Fibroblast of lung (primary cell): Measurements from ENCODE around the gene ALDH5A1. TPM values are rescaled to one million over a fixed set of nuclear protein-coding genes. Genes with fewer than 3 reads are reported as not detected.

Source experiments
- DNase-seq, 2 donors: peaks; one replicate each; pipeline versions ENCODE4 v3.0.0 to v3.0.0-alpha.2; 2010; ENCODE audit warnings: low read depth in 2 of 2
- H2AFZ ChIP-seq: 2 replicates; pipeline ENCODE4 v1.5.1; 2012; ENCODE audit warnings: low read length, control low read depth, inconsistent platforms
- H3K27ac ChIP-seq: 2 replicates; pipeline ENCODE4 v1.5.1; 2011; ENCODE audit warnings: low read length, control low read depth; ENCODE audit not compliant: insufficient read depth
- H3K27me3 ChIP-seq: 2 replicates; pipeline ENCODE4 v1.5.1; 2011; ENCODE audit warnings: mild to moderate bottlenecking, low read length; ENCODE audit not compliant: control insufficient read depth, insufficient read depth
- H3K36me3 ChIP-seq: 2 replicates; pipeline ENCODE4 v1.5.1; 2011; ENCODE audit warnings: low read length; ENCODE audit not compliant: control insufficient read depth, insufficient read depth
- H3K4me1 ChIP-seq: 2 replicates; pipeline ENCODE4 v1.5.1; 2011; ENCODE audit warnings: low read length; ENCODE audit not compliant: control insufficient read depth, insufficient read depth; ENCODE audit errors: extremely low read depth
- H3K4me2 ChIP-seq: 2 replicates; pipeline ENCODE4 v1.5.1; 2011; ENCODE audit warnings: low read length, control low read depth; ENCODE audit not compliant: insufficient read depth; ENCODE audit errors: extremely low read depth
- H3K4me3 ChIP-seq, 4 experiments: fragments of 200-600 bp in 1 of 4; sonication (generic) in 1 of 4; replicated peaks in 1 of 4; 2 replicates each; pipeline ENCODE4 v1.5.1; 2011 to 2016; ENCODE audit warnings: low read length in 4 of 4, low read depth in 3 of 4, mild to moderate bottlenecking in 3 of 4, control low read depth in 2 of 4, inconsistent platforms in 1 of 4, mixed read lengths in 1 of 4; ENCODE audit not compliant: insufficient read depth in 1 of 4; ENCODE audit errors: control extremely low read depth in 1 of 4
- H3K79me2 ChIP-seq: 2 replicates; pipeline ENCODE4 v1.5.1; 2012; ENCODE audit warnings: mild to moderate bottlenecking, low read length, inconsistent platforms; ENCODE audit not compliant: control insufficient read depth, insufficient read depth
- H3K9ac ChIP-seq: 2 replicates; pipeline ENCODE4 v1.5.1; 2011; ENCODE audit warnings: mild to moderate bottlenecking, low read length, control low read depth; ENCODE audit not compliant: insufficient read depth
- H3K9me3 ChIP-seq: 2 replicates; pipeline ENCODE4 v1.5.1; 2012; ENCODE audit warnings: low read depth, low read length; ENCODE audit not compliant: control insufficient read depth, insufficient read depth
- H4K20me1 ChIP-seq: 2 replicates; pipeline ENCODE4 v1.5.1; 2011; ENCODE audit warnings: low read length; ENCODE audit not compliant: control insufficient read depth, insufficient read depth; ENCODE audit errors: extremely low read depth
- CTCF ChIP-seq, 2 donors: IDR thresholded peaks in 1 of 2; conservative IDR thresholded peaks in 1 of 2; 1 replicate in 1 of 2; 2 replicates in 1 of 2; pipeline ENCODE4 v1.5.1; 2011 to 2012; ENCODE audit warnings: low read length in 2 of 2, control low read depth in 1 of 2, inconsistent platforms in 1 of 2, low read depth in 1 of 2, mild to moderate bottlenecking in 1 of 2
- EZH2 ChIP-seq: IDR thresholded peaks from 2 replicates; pipeline ENCODE4 v1.5.1; 2012; ENCODE audit warnings: low read length, control low read depth, mild to moderate bottlenecking; ENCODE audit errors: missing control alignments
- polyA plus RNA-seq, 2 donors: library from polyadenylated mRNA; depleted of rRNA in 1 of 2; stranded (reverse) in 1 of 2; unstranded in 1 of 2; fragments of >200 nt; gene quantifications; 2 replicates each; pipeline ENCODE4 v1.2.1, GENCODE V29; 2011 to 2012; ENCODE audit warnings: missing spikeins in 1 of 2
- total RNA-seq: library from RNA; depleted of rRNA; stranded (reverse); fragments of >200 nt; gene quantifications from 2 replicates; pipeline ENCODE4 v1.2.1, GENCODE V29; 2014

Gene ALDH5A1
- total and polyA plus RNA-seq, 2 donors (not counting 1 experiment from before 2014, with no cell fraction given) = 0.23 to 0.33 TPM

- Histone ChIP-seq H3K4me1 (no peaks in the 10 kb centered on the region), H3K36me3 (no peaks in the 10 kb centered on the region), H3K27me3 (no peaks in the 10 kb centered on the region), H3K9me3 (no peaks in the 10 kb centered on the region), H3K27ac (no peak overlapping the region), H3K4me3 (no peak overlapping the region), H2AFZ (no peak overlapping the region), H4K20me1 (no peaks in the 10 kb centered on the region), H3K9ac (no peak overlapping the region), H3K79me2 (no peaks in the 10 kb centered on the region), H3K4me2 (no peak overlapping the region)
- no peak for DNase-seq
- TF ChIP-seq CTCF (conservative IDR thresholded peaks at IDR 0.05 in 1 of 2, IDR thresholded peaks at IDR 0.05 in 1 of 2; ENCODE audit: low read depth in 1 of 2, low read length in 2 of 2) = no peak
- no peak for TF ChIP-seq EZH2
Measured at GRCh38 chr6:24458134-24458533, 36.6 kb upstream of the ALDH5A1 start.

GRCh38 chr6:24458941-24459340 lies 35.8 kb upstream of the ALDH5A1 start:
- H3K9me3 ChIP-seq = no peaks in the 10 kb centered on the region
- no peaks in the 10 kb centered on the region for H3K36me3 ChIP-seq
- no peak for DNase-seq
- no peaks in the 10 kb centered on the region for H3K4me1 ChIP-seq
- no peak overlapping the region for H3K4me3 ChIP-seq
- no peak overlapping the region for H3K9ac ChIP-seq
- H3K27ac ChIP-seq = no peak overlapping the region
- TF ChIP-seq CTCF (conservative IDR thresholded peaks at IDR 0.05 in 1 of 2, IDR thresholded peaks at IDR 0.05 in 1 of 2; ENCODE audit: low read depth in 1 of 2, low read length in 2 of 2) = no peak
- no peak for TF ChIP-seq EZH2
- no peaks in the 10 kb centered on the region for H4K20me1 ChIP-seq
- no peak overlapping the region for H3K4me2 ChIP-seq
- no peaks in the 10 kb centered on the region for H3K79me2 ChIP-seq
- H2AFZ ChIP-seq = no peak overlapping the region
- H3K27me3 ChIP-seq = no peaks in the 10 kb centered on the region

GRCh38 chr6:24460966-24461365 lies 33.8 kb upstream of the ALDH5A1 start:
- no peak for DNase-seq
- H3K9ac ChIP-seq = no peak overlapping the region
- no peaks in the 10 kb centered on the region for H3K36me3 ChIP-seq
- no peaks in the 10 kb centered on the region for H3K79me2 ChIP-seq
- no peaks in the 10 kb centered on the region for H4K20me1 ChIP-seq
- no peaks in the 10 kb centered on the region for H3K9me3 ChIP-seq
- TF ChIP-seq EZH2 = no peak
- no peak for TF ChIP-seq CTCF (conservative IDR thresholded peaks at IDR 0.05 in 1 of 2, IDR thresholded peaks at IDR 0.05 in 1 of 2; ENCODE audit: low read depth in 1 of 2, low read length in 2 of 2)
- H3K4me2 ChIP-seq = no peak overlapping the region
- no peaks in the 10 kb centered on the region for H3K27me3 ChIP-seq
- H3K27ac ChIP-seq = no peak overlapping the region
- H2AFZ ChIP-seq = no peak overlapping the region
- H3K4me1 ChIP-seq = no peaks in the 10 kb centered on the region
- H3K4me3 ChIP-seq = no peak overlapping the region
